Measurements from ENCODE around the gene SNX25. TPM values are rescaled to one million over a fixed set of nuclear protein-coding genes. Genes with fewer than 3 reads are reported as not detected.

The SNX25 gene
- total RNA-seq, 1 donor from 2014 or later = 20.4 TPM

DNA sequence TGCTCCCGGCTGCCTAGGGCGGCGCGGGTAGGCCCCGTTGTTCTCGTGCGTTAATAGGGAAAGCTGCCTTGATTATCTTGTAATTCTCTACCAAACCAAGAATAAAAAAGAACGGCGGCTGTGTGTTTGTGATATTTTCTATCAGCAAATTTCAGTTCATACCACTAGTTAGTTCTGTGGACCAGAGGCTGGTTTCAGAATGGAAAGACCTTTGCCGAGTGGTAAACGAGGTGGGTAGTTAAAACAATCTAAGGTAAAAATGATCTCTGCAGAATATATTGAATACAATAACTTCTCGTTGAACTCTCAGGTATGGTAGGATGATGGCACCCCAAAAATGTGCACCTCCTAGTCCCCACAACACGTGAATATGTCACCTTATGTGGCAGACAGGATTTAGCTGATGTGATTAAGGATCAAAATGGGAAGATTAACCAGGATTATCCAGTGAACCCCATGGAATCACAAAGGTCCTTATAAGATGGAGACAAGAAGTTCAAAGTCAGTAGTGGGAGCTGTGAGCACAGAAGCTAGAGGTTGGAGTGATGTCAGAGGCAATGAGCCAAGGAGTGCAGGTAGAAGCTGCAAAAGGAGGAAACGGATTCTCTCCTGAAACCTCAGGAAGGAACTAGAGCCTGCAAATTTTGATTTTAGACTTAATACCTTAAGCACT is 5.0 kb upstream of the SNX25 start:
- intact Hi-C loops (cut with micrococcal nuclease) = loop anchor here (1.0 to 10.0 kb wide), 14 partner anchors 21 to 1702 kb away; partner anchors contain the start of genes ANKRD37, CCDC110, IRF2 and RWDD4

DNA sequence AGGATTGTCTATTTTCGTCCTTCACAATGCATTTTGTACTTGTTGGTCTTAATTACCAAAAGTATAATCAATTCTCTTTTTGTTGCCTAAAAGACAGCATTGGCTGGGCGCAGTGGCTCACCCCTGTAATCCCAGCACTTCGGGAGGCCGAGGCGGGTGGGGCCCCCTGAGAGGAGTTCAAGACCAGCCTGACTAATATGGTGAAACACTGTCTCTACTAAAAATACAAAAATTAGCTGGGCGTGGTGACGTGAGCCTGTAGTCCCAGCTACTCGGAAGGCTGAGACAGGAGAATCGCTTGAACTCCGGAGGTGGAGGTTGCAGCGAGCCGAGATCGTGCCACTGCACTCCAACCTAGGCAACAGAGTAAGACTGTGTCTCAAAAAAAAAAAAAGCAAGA is 4.3 kb upstream of the SNX25 start:
- intact Hi-C loops (cut with micrococcal nuclease) = loop anchor here (10.0 kb wide), 5 partner anchors 390 to 970 kb away; partner anchors contain the start of gene IRF2

- intact Hi-C loops (cut with micrococcal nuclease) = loop anchor here (10.0 kb wide), 5 partner anchors 389 to 971 kb away; partner anchors contain the start of gene IRF2
Observed at GRCh38 chr4:185205697-185206342, 3.6 kb upstream of the SNX25 start.

DNA sequence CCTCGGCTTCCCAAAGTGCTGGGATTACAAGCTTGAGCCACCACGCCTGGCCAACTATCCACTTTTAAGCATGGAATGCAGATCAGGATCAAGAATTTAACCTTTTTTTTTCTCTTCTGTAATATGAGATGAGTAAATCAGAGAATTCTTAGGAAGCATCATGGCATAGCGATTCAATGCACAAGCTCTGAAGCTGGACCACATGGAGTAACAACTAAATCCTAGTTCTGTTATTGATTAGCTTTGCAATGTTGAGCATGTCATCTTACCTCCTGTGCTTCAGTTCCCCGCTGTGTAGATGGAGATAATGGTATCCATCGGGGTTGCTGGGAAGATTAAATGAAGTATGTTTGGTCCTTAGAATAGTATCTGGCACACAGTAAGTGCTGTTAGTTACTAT is 1.9 kb upstream of the SNX25 start:
- intact Hi-C loops (cut with micrococcal nuclease) = loop anchor here (10.0 kb wide), 5 partner anchors 387 to 973 kb away; partner anchors contain the start of gene IRF2

DNA sequence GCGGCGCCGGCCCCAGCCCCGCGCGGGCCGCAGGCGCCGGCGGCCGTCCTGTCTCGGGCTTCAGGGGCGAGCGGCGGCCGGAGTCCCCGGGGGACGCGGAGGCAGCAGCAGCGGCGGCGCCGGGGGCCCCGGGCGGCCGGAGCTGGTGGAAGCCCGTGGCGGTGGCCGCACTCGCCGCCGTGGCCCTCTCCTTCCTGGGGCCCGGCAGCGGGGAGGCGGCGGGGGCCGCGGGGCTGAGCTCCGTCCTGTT is 379 bp downstream of the SNX25 start:
- intact Hi-C loops (cut with micrococcal nuclease) = loop anchor here (1.0 to 10.0 kb wide), 13 partner anchors 7 to 975 kb away; partner anchors contain the start of genes ANKRD37, CCDC110, CENPU and IRF2

GRCh38 chr4:185210102-185210981 is 944 bp downstream of the SNX25 start:
- intact Hi-C loops (cut with micrococcal nuclease) = loop anchor here (1.0 to 2.0 kb wide), 3 partner anchors 8 to 44 kb away; no protein-coding TSS in a partner anchor

DNA sequence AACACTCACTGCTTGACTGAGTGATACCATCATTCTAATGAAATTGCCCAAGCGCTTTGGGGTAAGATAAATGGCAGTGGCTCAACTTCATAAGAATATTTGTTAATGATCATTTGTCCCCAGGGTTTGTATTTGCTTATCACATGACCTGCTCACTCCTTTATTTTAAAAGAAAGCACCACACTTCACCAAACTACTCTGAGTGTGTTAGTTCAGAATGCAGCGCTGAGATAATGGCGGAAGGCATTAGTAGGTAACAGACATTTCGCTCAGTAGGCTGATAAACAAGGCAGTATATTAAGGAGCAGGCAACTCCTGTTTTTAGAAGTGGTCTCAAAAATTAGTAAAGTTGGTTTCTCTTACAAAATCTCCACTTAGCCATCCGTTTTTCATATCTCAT is 1.6 kb downstream of the SNX25 start:
- intact Hi-C loops (cut with micrococcal nuclease) = loop anchor here (2.0 kb wide), 1 partner anchor 44 kb away; no protein-coding TSS in a partner anchor

DNA sequence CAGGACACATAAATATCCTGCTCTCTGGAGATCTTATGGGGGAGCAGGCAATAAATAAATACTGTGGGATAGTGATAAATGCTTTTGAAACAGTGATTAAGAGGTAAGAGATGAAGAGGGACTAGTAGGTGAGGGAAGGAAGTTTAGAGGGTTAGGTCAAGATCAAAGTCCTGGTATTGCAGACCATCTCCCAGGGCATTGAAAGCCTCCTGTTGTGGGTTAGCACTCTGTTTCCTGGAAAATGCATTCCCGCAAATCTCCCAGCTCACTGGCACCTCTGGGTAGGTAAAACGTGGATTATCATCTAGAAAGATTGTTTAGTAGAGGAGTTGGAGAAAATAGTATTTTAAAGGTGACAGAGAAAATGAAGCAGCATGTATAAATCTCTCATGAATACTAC is 2.2 kb downstream of the SNX25 start:
- intact Hi-C loops (cut with micrococcal nuclease) = loop anchor here (2.0 kb wide), 1 partner anchor 43 kb away; no protein-coding TSS in a partner anchor

DNA sequence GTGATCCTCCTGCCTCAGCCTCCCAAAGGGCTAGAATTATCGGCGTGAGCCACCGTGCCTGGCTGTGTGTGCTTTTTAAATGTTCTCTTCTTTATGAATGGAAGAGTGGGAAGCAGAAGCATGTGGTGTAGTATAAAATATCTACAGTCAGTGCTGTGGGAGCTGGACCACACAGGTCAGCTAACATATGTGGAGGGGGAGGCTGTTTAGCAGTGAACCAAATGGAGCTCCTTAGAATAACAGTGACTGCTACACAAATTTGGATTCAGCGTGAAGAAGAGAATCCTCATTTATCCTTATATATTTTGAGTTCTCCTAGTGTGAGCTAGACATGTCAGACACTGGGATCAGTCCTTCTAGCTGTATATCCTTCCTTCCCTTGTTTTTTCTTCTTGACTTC is 3.2 kb downstream of the SNX25 start:
- intact Hi-C loops (cut with micrococcal nuclease) = no loop called here

GRCh38 chr4:185213877-185214276 is 4.5 kb downstream of the SNX25 start:
- intact Hi-C loops (cut with micrococcal nuclease) = no loop called here

GRCh38 chr4:185215261-185215660 is 5.9 kb downstream of the SNX25 start:
- intact Hi-C loops (cut with micrococcal nuclease) = no loop called here

GRCh38 chr4:185217408-185217975 is 8.1 kb downstream of the SNX25 start:
- intact Hi-C loops (cut with micrococcal nuclease) = no loop called here

DNA sequence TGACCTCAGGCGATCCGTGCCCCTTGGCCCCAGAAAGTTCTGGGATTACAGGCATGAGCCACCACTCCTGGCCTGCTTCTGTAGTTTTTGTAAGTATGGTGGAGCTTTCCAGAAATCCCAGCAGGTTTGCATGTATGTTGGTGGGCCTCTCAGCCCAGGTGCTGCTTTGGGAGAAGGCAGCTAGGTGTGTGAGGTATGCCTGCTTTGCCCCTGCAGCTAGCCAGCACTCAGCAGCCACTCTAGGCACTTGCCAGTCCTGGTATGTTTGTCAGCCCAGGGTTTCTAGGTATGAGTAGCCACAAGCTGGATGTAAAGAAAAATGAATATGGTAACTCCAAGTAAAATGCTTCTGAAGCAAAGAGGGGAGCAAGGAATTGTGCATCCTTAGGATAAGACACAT is 8.9 kb downstream of the SNX25 start:
- intact Hi-C loops (cut with micrococcal nuclease) = no loop called here

- intact Hi-C loops (cut with micrococcal nuclease) = no loop called here
Observed at GRCh38 chr4:185219551-185220344, 10.3 kb downstream of the SNX25 start.

DNA sequence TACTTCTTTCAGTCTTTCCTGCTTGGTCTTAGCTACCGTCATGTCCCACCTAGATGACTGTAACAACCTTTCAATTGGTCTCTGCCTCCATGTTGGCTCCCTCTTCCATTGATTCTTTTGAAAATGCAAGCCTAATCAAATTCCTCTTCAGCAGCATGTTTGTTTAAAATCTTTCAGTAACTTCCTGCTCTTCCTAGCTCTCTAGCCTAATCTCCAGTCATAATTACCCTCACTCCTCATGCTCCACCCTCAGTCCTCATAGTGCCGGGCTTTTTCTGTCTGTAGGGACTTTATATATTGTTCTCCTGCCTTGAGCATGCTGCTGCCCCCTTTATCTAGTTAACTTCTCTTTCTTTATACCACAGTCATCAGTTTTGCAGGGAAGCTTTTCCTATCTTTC is 12.1 kb downstream of the SNX25 start:
- intact Hi-C loops (cut with micrococcal nuclease) = no loop called here

GRCh38 chr4:185221912-185222311 is 12.5 kb downstream of the SNX25 start:
- intact Hi-C loops (cut with micrococcal nuclease) = no loop called here

- intact Hi-C loops (cut with micrococcal nuclease) = no loop called here
Observed at GRCh38 chr4:185222598-185222997, 13.2 kb downstream of the SNX25 start.

DNA sequence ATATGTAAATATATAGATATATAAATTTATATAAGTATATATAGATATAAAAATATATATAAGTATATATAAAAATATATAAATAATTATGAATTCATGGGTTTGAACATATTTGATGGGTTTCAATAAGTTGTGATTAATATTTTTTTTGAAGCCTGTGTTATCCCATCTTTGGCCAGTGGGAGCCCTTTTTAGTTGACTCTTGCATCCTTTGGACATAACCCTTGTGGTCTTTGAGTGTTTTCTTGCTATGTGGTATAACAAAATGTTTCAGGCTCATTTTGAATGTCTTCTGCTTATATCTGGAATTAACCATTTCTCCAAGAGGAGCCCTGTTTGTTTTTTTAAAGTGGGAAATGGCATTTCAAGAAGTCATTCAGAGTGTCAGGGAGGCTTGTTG is 15.2 kb downstream of the SNX25 start:
- intact Hi-C loops (cut with micrococcal nuclease) = no loop called here

GRCh38 chr4:185225940-185226339 is 16.5 kb downstream of the SNX25 start:
- intact Hi-C loops (cut with micrococcal nuclease) = no loop called here

GRCh38 chr4:185227131-185227551 is 17.7 kb downstream of the SNX25 start:
- intact Hi-C loops (cut with micrococcal nuclease) = no loop called here

Data from T-helper 1 cell treated with Interleukin-12 subunit alpha and Interleukin-12 subunit beta and Interleukin-4 antibody, amounts not matched to agents 30 ng/mL and 1 ng/mL, for 36 hours (primary cell).